HepG2 (cell line): Measurements from ENCODE around the gene AARS2. TPM values are rescaled to one million over a fixed set of nuclear protein-coding genes. Genes with fewer than 3 reads are reported as not detected.

ENCODE experiments used
- CCAR2 ChIP-seq: fragments of 200-400 bp; formaldehyde crosslinking; optimal IDR thresholded peaks from 2 replicates; pipeline ENCODE3; 2018; ENCODE audit warnings: low read depth, mild to moderate bottlenecking, low read length, moderate library complexity
- STAG1 ChIP-seq: sonication (generic); formaldehyde crosslinking; IDR thresholded peaks from 2 replicates; pipeline ENCODE4 v1.4.0; 2020; ENCODE audit warnings: missing genetic modification reagents
- ZFP90 ChIP-seq: sonication (generic); formaldehyde crosslinking; IDR thresholded peaks from 2 replicates; pipeline ENCODE4 v1.8.0; 2022; ENCODE audit warnings: missing genetic modification reagents, mild to moderate bottlenecking, inconsistent platforms, borderline replicate concordance
- ZNF33B ChIP-seq: sonication (generic); formaldehyde crosslinking; IDR thresholded peaks from 2 replicates; pipeline ENCODE4 v1.5.1; 2020; ENCODE audit warnings: mild to moderate bottlenecking, missing genetic modification reagents
- ZNF547 ChIP-seq: sonication (generic); formaldehyde crosslinking; IDR thresholded peaks from 2 replicates; pipeline ENCODE4 v1.5.1; 2020; ENCODE audit warnings: mild to moderate bottlenecking, missing genetic modification reagents
- polyA plus RNA-seq, 8 experiments: library from polyadenylated mRNA; depleted of rRNA in 3 of 8; stranded (reverse) in 7 of 8; unstranded in 1 of 8; fragments of >200 nt; fragmentation: Illumina TruSeq in 4 of 8; extraction: Trizol in 4 of 8; gene quantifications; 2 replicates each; pipeline versions ENCODE4 v1.2.1 to v1.2.3, GENCODE V29; 2011 to 2016; ENCODE audit warnings: low read depth in 4 of 8, missing spikeins in 1 of 8, mixed read lengths in 1 of 8; ENCODE audit not compliant: insufficient read depth in 1 of 8
- total RNA-seq, 5 experiments: library from RNA; depleted of rRNA; stranded (reverse); fragments of >200 nt; fragmentation: Illumina TruSeq; extraction: Trizol; gene quantifications; 2 replicates each; pipeline ENCODE4 v1.2.3, GENCODE V29; 2016; ENCODE audit warnings: low read depth in 1 of 5
- TF ChIP-seq, protein P1 (sequence below): IDR thresholded peaks from 2 replicates; pipeline ENCODE4 v1.6.1; 2016; ENCODE audit warnings: low read depth, control low read depth
- TF ChIP-seq, protein P2 (sequence below): sonication (generic); formaldehyde crosslinking; IDR thresholded peaks from 2 replicates; pipeline ENCODE4 v1.4.0; 2020; ENCODE audit warnings: missing genetic modification reagents
- TF ChIP-seq, protein P3 (sequence below): sonication (generic); formaldehyde crosslinking; IDR thresholded peaks from 2 replicates; pipeline ENCODE4 v1.4.0; 2020; ENCODE audit warnings: missing genetic modification reagents
- TF ChIP-seq, protein P4 (sequence below): sonication (generic); IDR thresholded peaks from 2 replicates; pipeline ENCODE4 v1.6.1; 2016; ENCODE audit warnings: low read depth, borderline replicate concordance
- TF ChIP-seq, protein P5 (sequence below): sonication (generic); formaldehyde crosslinking; IDR thresholded peaks from 2 replicates; pipeline ENCODE4 v1.8.1; 2023; ENCODE audit warnings: mild to moderate bottlenecking, missing genetic modification reagents
- TF ChIP-seq, protein P6 (sequence below): sonication (generic); formaldehyde crosslinking; IDR thresholded peaks from 2 replicates; pipeline ENCODE4 v1.4.0; 2020; ENCODE audit warnings: missing genetic modification reagents, mild to moderate bottlenecking, borderline replicate concordance
- TF ChIP-seq, protein P7 (sequence below): sonication (generic); formaldehyde crosslinking; IDR thresholded peaks from 2 replicates; pipeline ENCODE4 v1.4.0; 2020; ENCODE audit warnings: missing genetic modification reagents

AARS2 gene
- total and polyA plus RNA-seq, 2 of the 13 experiments (the other 11 are each of a cell fraction or from before 2014, with no cell fraction given) = 7.5 to 24.1 TPM

DNA sequence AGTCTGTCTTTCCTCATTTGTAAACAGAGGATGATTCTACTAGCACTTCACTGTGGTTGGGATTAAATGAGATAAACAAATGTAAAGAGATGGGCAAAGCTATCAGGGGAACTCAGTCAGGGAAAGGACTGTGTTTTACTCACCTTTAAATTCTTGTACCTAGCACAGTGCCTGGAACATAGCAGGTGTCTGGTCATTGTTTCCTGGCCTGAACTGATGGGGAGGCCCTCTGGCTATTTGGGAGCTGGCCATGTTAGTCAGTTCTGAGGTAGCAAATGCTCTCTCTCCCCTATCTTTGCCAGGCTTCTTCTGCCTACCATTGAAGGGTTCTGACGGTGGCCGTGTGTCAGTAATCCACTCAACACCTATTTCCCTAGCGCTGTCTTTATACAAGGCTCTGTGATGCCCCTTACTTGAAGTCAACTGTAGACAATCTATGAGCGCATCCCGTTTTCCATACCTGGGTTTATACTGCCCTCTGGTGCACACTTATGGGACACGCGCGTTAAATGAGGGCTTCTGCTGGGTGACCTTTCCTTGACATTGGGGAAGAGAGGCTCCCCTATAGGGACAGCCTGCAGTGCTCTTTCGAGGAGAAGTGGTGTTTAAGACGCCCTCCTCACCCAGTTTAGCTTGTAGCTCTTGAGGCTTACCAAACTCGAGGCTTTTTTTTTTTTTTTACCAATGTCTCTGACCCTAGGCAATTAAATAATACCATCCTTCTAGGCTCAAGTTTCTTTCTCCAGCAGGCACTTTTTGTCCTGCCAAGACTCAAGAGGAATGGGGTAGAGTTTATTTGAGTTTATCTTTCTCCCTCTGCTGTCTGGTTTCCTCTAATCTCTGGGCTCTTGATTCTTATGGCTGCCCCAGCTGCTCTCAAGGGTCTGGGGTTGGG, 25.3 kb upstream of the AARS2 start (continued):
- TF ChIP-seq, protein P1, sequence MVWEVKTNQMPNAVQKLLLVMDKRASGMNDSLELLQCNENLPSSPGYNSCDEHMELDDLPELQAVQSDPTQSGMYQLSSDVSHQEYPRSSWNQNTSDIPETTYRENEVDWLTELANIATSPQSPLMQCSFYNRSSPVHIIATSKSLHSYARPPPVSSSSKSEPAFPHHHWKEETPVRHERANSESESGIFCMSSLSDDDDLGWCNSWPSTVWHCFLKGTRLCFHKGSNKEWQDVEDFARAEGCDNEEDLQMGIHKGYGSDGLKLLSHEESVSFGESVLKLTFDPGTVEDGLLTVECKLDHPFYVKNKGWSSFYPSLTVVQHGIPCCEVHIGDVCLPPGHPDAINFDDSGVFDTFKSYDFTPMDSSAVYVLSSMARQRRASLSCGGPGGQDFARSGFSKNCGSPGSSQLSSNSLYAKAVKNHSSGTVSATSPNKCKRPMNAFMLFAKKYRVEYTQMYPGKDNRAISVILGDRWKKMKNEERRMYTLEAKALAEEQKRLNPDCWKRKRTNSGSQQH (CRISPR knock-in tag) = no peak
- TF ChIP-seq STAG1 (CRISPR knock-in tag) = peak; percentile 96
- TF ChIP-seq ZNF33B = no peak
- no peak for TF ChIP-seq ZNF547 (CRISPR knock-in tag)
- TF ChIP-seq, protein P2, sequence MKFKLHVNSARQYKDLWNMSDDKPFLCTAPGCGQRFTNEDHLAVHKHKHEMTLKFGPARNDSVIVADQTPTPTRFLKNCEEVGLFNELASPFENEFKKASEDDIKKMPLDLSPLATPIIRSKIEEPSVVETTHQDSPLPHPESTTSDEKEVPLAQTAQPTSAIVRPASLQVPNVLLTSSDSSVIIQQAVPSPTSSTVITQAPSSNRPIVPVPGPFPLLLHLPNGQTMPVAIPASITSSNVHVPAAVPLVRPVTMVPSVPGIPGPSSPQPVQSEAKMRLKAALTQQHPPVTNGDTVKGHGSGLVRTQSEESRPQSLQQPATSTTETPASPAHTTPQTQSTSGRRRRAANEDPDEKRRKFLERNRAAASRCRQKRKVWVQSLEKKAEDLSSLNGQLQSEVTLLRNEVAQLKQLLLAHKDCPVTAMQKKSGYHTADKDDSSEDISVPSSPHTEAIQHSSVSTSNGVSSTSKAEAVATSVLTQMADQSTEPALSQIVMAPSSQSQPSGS (CRISPR knock-in tag) = 0 out of 2 replicates have a peak, but pooled peaks have one; percentile 15
- TF ChIP-seq, protein P3, sequence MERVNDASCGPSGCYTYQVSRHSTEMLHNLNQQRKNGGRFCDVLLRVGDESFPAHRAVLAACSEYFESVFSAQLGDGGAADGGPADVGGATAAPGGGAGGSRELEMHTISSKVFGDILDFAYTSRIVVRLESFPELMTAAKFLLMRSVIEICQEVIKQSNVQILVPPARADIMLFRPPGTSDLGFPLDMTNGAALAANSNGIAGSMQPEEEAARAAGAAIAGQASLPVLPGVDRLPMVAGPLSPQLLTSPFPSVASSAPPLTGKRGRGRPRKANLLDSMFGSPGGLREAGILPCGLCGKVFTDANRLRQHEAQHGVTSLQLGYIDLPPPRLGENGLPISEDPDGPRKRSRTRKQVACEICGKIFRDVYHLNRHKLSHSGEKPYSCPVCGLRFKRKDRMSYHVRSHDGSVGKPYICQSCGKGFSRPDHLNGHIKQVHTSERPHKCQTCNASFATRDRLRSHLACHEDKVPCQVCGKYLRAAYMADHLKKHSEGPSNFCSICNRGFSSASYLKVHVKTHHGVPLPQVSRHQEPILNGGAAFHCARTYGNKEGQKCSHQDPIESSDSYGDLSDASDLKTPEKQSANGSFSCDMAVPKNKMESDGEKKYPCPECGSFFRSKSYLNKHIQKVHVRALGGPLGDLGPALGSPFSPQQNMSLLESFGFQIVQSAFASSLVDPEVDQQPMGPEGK (CRISPR knock-in tag) = 0 out of 2 replicates have a peak, but pooled peaks have one; percentile 20
- no peak for TF ChIP-seq ZFP90 (CRISPR knock-in tag)
- TF ChIP-seq, protein P4, sequence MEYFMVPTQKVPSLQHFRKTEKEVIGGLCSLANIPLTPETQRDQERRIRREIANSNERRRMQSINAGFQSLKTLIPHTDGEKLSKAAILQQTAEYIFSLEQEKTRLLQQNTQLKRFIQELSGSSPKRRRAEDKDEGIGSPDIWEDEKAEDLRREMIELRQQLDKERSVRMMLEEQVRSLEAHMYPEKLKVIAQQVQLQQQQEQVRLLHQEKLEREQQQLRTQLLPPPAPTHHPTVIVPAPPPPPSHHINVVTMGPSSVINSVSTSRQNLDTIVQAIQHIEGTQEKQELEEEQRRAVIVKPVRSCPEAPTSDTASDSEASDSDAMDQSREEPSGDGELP = no peak
- TF ChIP-seq, protein P5, sequence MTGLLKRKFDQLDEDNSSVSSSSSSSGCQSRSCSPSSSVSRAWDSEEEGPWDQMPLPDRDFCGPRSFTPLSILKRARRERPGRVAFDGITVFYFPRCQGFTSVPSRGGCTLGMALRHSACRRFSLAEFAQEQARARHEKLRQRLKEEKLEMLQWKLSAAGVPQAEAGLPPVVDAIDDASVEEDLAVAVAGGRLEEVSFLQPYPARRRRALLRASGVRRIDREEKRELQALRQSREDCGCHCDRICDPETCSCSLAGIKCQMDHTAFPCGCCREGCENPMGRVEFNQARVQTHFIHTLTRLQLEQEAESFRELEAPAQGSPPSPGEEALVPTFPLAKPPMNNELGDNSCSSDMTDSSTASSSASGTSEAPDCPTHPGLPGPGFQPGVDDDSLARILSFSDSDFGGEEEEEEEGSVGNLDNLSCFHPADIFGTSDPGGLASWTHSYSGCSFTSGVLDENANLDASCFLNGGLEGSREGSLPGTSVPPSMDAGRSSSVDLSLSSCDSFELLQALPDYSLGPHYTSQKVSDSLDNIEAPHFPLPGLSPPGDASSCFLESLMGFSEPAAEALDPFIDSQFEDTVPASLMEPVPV (CRISPR knock-in tag) = no peak
- TF ChIP-seq, protein P6, sequence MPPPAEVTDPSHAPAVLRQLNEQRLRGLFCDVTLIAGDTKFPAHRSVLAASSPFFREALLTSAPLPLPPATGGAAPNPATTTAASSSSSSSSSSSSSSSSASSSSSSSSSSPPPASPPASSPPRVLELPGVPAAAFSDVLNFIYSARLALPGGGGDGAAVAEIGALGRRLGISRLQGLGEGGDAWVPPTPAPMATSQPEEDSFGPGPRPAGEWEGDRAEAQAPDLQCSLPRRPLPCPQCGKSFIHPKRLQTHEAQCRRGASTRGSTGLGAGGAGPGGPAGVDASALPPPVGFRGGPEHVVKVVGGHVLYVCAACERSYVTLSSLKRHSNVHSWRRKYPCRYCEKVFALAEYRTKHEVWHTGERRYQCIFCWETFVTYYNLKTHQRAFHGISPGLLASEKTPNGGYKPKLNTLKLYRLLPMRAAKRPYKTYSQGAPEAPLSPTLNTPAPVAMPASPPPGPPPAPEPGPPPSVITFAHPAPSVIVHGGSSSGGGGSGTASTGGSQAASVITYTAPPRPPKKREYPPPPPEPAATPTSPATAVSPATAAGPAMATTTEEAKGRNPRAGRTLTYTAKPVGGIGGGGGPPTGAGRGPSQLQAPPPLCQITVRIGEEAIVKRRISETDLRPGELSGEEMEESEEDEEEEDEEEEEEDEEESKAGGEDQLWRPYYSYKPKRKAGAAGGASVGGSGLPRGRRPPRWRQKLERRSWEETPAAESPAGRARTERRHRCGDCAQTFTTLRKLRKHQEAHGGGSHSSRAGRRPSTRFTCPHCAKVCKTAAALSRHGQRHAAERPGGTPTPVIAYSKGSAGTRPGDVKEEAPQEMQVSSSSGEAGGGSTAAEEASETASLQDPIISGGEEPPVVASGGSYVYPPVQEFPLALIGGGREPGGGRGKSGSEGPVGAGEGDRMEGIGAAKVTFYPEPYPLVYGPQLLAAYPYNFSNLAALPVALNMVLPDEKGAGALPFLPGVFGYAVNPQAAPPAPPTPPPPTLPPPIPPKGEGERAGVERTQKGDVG = no peak
- TF ChIP-seq, protein P7, sequence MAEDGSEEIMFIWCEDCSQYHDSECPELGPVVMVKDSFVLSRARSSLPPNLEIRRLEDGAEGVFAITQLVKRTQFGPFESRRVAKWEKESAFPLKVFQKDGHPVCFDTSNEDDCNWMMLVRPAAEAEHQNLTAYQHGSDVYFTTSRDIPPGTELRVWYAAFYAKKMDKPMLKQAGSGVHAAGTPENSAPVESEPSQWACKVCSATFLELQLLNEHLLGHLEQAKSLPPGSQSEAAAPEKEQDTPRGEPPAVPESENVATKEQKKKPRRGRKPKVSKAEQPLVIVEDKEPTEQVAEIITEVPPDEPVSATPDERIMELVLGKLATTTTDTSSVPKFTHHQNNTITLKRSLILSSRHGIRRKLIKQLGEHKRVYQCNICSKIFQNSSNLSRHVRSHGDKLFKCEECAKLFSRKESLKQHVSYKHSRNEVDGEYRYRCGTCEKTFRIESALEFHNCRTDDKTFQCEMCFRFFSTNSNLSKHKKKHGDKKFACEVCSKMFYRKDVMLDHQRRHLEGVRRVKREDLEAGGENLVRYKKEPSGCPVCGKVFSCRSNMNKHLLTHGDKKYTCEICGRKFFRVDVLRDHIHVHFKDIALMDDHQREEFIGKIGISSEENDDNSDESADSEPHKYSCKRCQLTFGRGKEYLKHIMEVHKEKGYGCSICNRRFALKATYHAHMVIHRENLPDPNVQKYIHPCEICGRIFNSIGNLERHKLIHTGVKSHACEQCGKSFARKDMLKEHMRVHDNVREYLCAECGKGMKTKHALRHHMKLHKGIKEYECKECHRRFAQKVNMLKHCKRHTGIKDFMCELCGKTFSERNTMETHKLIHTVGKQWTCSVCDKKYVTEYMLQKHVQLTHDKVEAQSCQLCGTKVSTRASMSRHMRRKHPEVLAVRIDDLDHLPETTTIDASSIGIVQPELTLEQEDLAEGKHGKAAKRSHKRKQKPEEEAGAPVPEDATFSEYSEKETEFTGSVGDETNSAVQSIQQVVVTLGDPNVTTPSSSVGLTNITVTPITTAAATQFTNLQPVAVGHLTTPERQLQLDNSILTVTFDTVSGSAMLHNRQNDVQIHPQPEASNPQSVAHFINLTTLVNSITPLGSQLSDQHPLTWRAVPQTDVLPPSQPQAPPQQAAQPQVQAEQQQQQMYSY (CRISPR knock-in tag) = no peak
- no peak for TF ChIP-seq CCAR2
